HUES6 (cell line): ENCODE results near the gene GLIS1.

Experiments used
- H3K27ac ChIP-seq: 2 replicates; pipeline ENCODE4 v1.7.0; 2013; ENCODE audit warnings: low read depth, mild to moderate bottlenecking, low read length, inconsistent platforms
- H3K27me3 ChIP-seq: 2 replicates; pipeline ENCODE4 v1.6.1; 2013; ENCODE audit warnings: low read length; ENCODE audit not compliant: control insufficient read depth, insufficient read depth
- H3K36me3 ChIP-seq: 2 replicates; pipeline ENCODE4 v1.6.1; 2013; ENCODE audit warnings: low read length; ENCODE audit not compliant: control insufficient read depth, insufficient read depth
- H3K4me1 ChIP-seq: 2 replicates; pipeline ENCODE4 v1.6.1; 2013; ENCODE audit warnings: low read length; ENCODE audit not compliant: control insufficient read depth, insufficient read depth
- H3K4me3 ChIP-seq: 2 replicates; pipeline ENCODE4 v1.5.1; 2013; ENCODE audit warnings: low read depth, low read length
- H3K9ac ChIP-seq: one replicate; pipeline ENCODE4 v1.6.1; 2013; ENCODE audit warnings: mild to moderate bottlenecking, low read length
- H3K9me3 ChIP-seq: 2 replicates; pipeline ENCODE4 v1.6.1; 2013; ENCODE audit warnings: low read depth, low read length; ENCODE audit not compliant: control insufficient read depth, insufficient read depth

Gene GLIS1

GRCh38 chr1:53502641-53503432, 236.1 kb downstream of the GLIS1 start:
- Histone ChIP-seq H3K36me3 (no peaks in the 10 kb centered on the region), H3K9ac (no peak overlapping the region), H3K4me1 (peaks cover 47% of the 10 kb centered on the region), H3K9me3 (no peaks in the 10 kb centered on the region), H3K27ac (no peak overlapping the region), H3K4me3 (no peak overlapping the region), H3K27me3 (no peaks in the 10 kb centered on the region)

GRCh38 chr1:53501065-53502005, 237.6 kb downstream of the GLIS1 start:
- no peak overlapping the region for H3K9ac ChIP-seq
- H3K4me1 ChIP-seq, result peaks cover 38% of the 10 kb centered on the region
- no peaks in the 10 kb centered on the region for H3K9me3 ChIP-seq
- no peaks in the 10 kb centered on the region for H3K27me3 ChIP-seq
- H3K36me3 ChIP-seq, result no peaks in the 10 kb centered on the region
- no peak overlapping the region for H3K4me3 ChIP-seq
- no peak overlapping the region for H3K27ac ChIP-seq

GRCh38 chr1:53500204-53501064, 238.5 kb downstream of the GLIS1 start:
- Histone ChIP-seq H3K36me3 (no peaks in the 10 kb centered on the region), H3K27ac (no peak overlapping the region), H3K4me3 (no peak overlapping the region), H3K4me1 (peaks cover 36% of the 10 kb centered on the region), H3K9ac (no peak overlapping the region), H3K27me3 (no peaks in the 10 kb centered on the region), H3K9me3 (no peaks in the 10 kb centered on the region)

- Histone ChIP-seq H3K27ac (no peak overlapping the region), H3K27me3 (no peaks in the 10 kb centered on the region), H3K4me3 (no peak overlapping the region), H3K9me3 (no peaks in the 10 kb centered on the region), H3K9ac (no peak overlapping the region), H3K36me3 (no peaks in the 10 kb centered on the region), H3K4me1 (peaks cover 30% of the 10 kb centered on the region)
These were observed 239.4 kb downstream of the GLIS1 start for GRCh38 chr1:53499257-53500203.

GRCh38 chr1:53498555-53499131, 240.3 kb downstream of the GLIS1 start:
- no peaks in the 10 kb centered on the region for H3K27me3 ChIP-seq

GRCh38 chr1:53495633-53496345, 243.2 kb downstream of the GLIS1 start:
- H3K27me3 ChIP-seq, result no peaks in the 10 kb centered on the region
- no peak overlapping the region for H3K4me3 ChIP-seq
- peaks cover 9% of the 10 kb centered on the region; the same call in 1 of the 2 replicates for H3K4me1 ChIP-seq
- H3K9ac ChIP-seq, result no peak overlapping the region
- no peaks in the 10 kb centered on the region for H3K36me3 ChIP-seq
- no peak overlapping the region for H3K27ac ChIP-seq
- no peaks in the 10 kb centered on the region for H3K9me3 ChIP-seq

More at GRCh38 chr1:53498555-53499131, 240.3 kb downstream of the GLIS1 start:
- Histone ChIP-seq H3K9ac (no peak overlapping the region), H3K4me3 (no peak overlapping the region), H3K36me3 (no peaks in the 10 kb centered on the region), H3K4me1 (peaks cover 26% of the 10 kb centered on the region), H3K27ac (no peak overlapping the region), H3K9me3 (no peaks in the 10 kb centered on the region)

GRCh38 chr1:53490351-53490750, 248.6 kb downstream of the GLIS1 start:
- H3K9me3 ChIP-seq, result peaks cover 4% of the 10 kb centered on the region; the same call in 1 of the 2 replicates
- H3K27me3 ChIP-seq, result no peaks in the 10 kb centered on the region
- H3K4me1 ChIP-seq, result peaks cover 9% of the 10 kb centered on the region
- no peak overlapping the region for H3K27ac ChIP-seq
- H3K9ac ChIP-seq, result no peak overlapping the region
- no peak overlapping the region for H3K4me3 ChIP-seq
- H3K36me3 ChIP-seq, result no peaks in the 10 kb centered on the region

- Histone ChIP-seq H3K9ac (no peak overlapping the region), H3K9me3 (peaks cover 4% of the 10 kb centered on the region; the same call in 1 of the 2 replicates), H3K4me3 (no peak overlapping the region), H3K36me3 (no peaks in the 10 kb centered on the region), H3K4me1 (peaks cover 9% of the 10 kb centered on the region), H3K27me3 (no peaks in the 10 kb centered on the region), H3K27ac (no peak overlapping the region)
These were observed 252.5 kb downstream of the GLIS1 start for GRCh38 chr1:53486395-53487026.
